ENCODE results near the gene PPIL4.

Gene PPIL4

GRCh38 chr6:149581349-149581748, 35.5 kb upstream of the PPIL4 start:
- Histone ChIP-seq H2BK5ac (ENCODE audit: low read length) (no peak overlapping the region), H3K36me3 (replicated peaks in 1 of 2; ENCODE audit: control insufficient read depth in 2 of 2, insufficient read depth in 2 of 2, low read length in 2 of 2) (peaks cover 12 to 89% of the 10 kb centered on the region in 2 donors), H2BK120ac (ENCODE audit: low read depth, low read length) (no peak overlapping the region), H3K9ac (ENCODE audit: low read depth, low read length, poor library complexity) (no peak overlapping the region), H4K8ac (ENCODE audit: low read depth, low read length) (no peak overlapping the region), H2AK5ac (ENCODE audit: low read depth, low read length) (no peak overlapping the region), H3K23ac (ENCODE audit: low read depth, low read length, poor library complexity) (no peak overlapping the region), H2BK12ac (ENCODE audit: low read length) (no peak overlapping the region), H3K4me2 (ENCODE audit: insufficient read depth, low read length, poor library complexity, severe bottlenecking) (no peak overlapping the region), H2AFZ (ENCODE audit: low read length) (no peak overlapping the region), H3K79me1 (ENCODE audit: low read depth, low read length) (peaks cover 2% of the 10 kb centered on the region), H2BK15ac (ENCODE audit: low read length) (no peak overlapping the region), H3K27me3 (ENCODE audit: control insufficient read depth in 3 of 3, insufficient read depth in 3 of 3, low read depth in 1 of 3, low read length in 3 of 3) (no peaks in the 10 kb centered on the region), H3K4me1 (ENCODE audit: control insufficient read depth in 2 of 2, insufficient read depth in 1 of 2, low read depth in 1 of 2, low read length in 2 of 2) (no peaks in the 10 kb centered on the region), H3K27ac (replicated peaks; ENCODE audit: low read length) (no peak overlapping the region), H3K4me3 (ENCODE audit: low read length in 2 of 2) (no peak overlapping the region), H3K14ac (ENCODE audit: low read length) (no peak overlapping the region), H3K4ac (ENCODE audit: low read length) (no peak overlapping the region), H4K91ac (ENCODE audit: low read depth, low read length, poor library complexity) (no peak overlapping the region), H3K9me3 (replicated peaks in 1 of 2; ENCODE audit: control insufficient read depth in 2 of 2, insufficient read depth in 1 of 2, low read depth in 1 of 2, low read length in 2 of 2) (no peaks in the 10 kb centered on the region), H3K18ac (ENCODE audit: low read length) (no peak overlapping the region)
- WGBS, 2 donors (ENCODE audit: extremely low coverage in 2 of 2, insufficient read length in 2 of 2, insufficient replicate concordance in 1 of 2), result no CpG with 5 or more reads among the region's 5 CpGs
- no peak for DNase-seq (ENCODE audit: low spot score)

- Histone ChIP-seq H2AFZ (ENCODE audit: low read length) (no peak overlapping the region), H2BK15ac (ENCODE audit: low read length) (no peak overlapping the region), H3K9ac (ENCODE audit: low read depth, low read length, poor library complexity) (no peak overlapping the region), H3K79me1 (ENCODE audit: low read depth, low read length) (peaks cover 2% of the 10 kb centered on the region), H3K9me3 (replicated peaks in 1 of 2; ENCODE audit: control insufficient read depth in 2 of 2, insufficient read depth in 1 of 2, low read depth in 1 of 2, low read length in 2 of 2) (no peaks in the 10 kb centered on the region), H2AK5ac (ENCODE audit: low read depth, low read length) (no peak overlapping the region), H2BK5ac (ENCODE audit: low read length) (no peak overlapping the region), H2BK120ac (ENCODE audit: low read depth, low read length) (no peak overlapping the region), H3K27ac (replicated peaks; ENCODE audit: low read length) (no peak overlapping the region), H3K18ac (ENCODE audit: low read length) (no peak overlapping the region), H3K14ac (ENCODE audit: low read length) (no peak overlapping the region), H3K27me3 (ENCODE audit: control insufficient read depth in 3 of 3, insufficient read depth in 3 of 3, low read depth in 1 of 3, low read length in 3 of 3) (no peaks in the 10 kb centered on the region), H3K4me2 (ENCODE audit: insufficient read depth, low read length, poor library complexity, severe bottlenecking) (no peak overlapping the region), H3K4me3 (ENCODE audit: low read length in 2 of 2) (no peak overlapping the region), H3K23ac (ENCODE audit: low read depth, low read length, poor library complexity) (no peak overlapping the region), H2BK12ac (ENCODE audit: low read length) (no peak overlapping the region), H3K4me1 (ENCODE audit: control insufficient read depth in 2 of 2, insufficient read depth in 1 of 2, low read depth in 1 of 2, low read length in 2 of 2) (no peaks in the 10 kb centered on the region), H4K91ac (ENCODE audit: low read depth, low read length, poor library complexity) (no peak overlapping the region), H4K8ac (ENCODE audit: low read depth, low read length) (no peak overlapping the region), H3K4ac (ENCODE audit: low read length) (no peak overlapping the region), H3K36me3 (replicated peaks in 1 of 2; ENCODE audit: control insufficient read depth in 2 of 2, insufficient read depth in 2 of 2, low read length in 2 of 2) (peaks cover 9 to 89% of the 10 kb centered on the region in 2 donors)
- WGBS, 2 donors (ENCODE audit: extremely low coverage in 2 of 2, insufficient read length in 2 of 2, insufficient replicate concordance in 1 of 2), result no CpG with 5 or more reads among the region's 5 CpGs
- no peak for DNase-seq (ENCODE audit: low spot score)
These were observed 35.0 kb upstream of the PPIL4 start for GRCh38 chr6:149580880-149581279.

GRCh38 chr6:149567945-149568585, 22.2 kb upstream of the PPIL4 start:
- H3K23ac ChIP-seq (ENCODE audit: low read depth, low read length, poor library complexity), result no peak overlapping the region
- DNase-seq (ENCODE audit: low spot score), result no peak
- no peak overlapping the region for H3K27ac ChIP-seq (replicated peaks; ENCODE audit: low read length)
- H2BK15ac ChIP-seq (ENCODE audit: low read length), result no peak overlapping the region
- H2BK5ac ChIP-seq (ENCODE audit: low read length), result no peak overlapping the region
- H3K14ac ChIP-seq (ENCODE audit: low read length), result no peak overlapping the region
- H3K79me1 ChIP-seq (ENCODE audit: low read depth, low read length), result peaks cover 5% of the 10 kb centered on the region
- no peak overlapping the region for H2BK120ac ChIP-seq (ENCODE audit: low read depth, low read length)
- no peak overlapping the region for H3K4me2 ChIP-seq (ENCODE audit: insufficient read depth, low read length, poor library complexity, severe bottlenecking)
- peaks cover 0 to 1% of the 10 kb centered on the region in 2 donors for H3K4me1 ChIP-seq (ENCODE audit: control insufficient read depth in 2 of 2, insufficient read depth in 1 of 2, low read depth in 1 of 2, low read length in 2 of 2)
- no peak overlapping the region for H3K4ac ChIP-seq (ENCODE audit: low read length)
- no CpG with 5 or more reads among the region's 7 CpGs for WGBS, 2 donors (ENCODE audit: extremely low coverage in 2 of 2, insufficient read length in 2 of 2, insufficient replicate concordance in 1 of 2)
- peaks cover 0 to 17% of the 10 kb centered on the region in 2 donors for H3K36me3 ChIP-seq (replicated peaks in 1 of 2; ENCODE audit: control insufficient read depth in 2 of 2, insufficient read depth in 2 of 2, low read length in 2 of 2)
- no peak overlapping the region for H3K9ac ChIP-seq (ENCODE audit: low read depth, low read length, poor library complexity)
- no peak overlapping the region for H4K8ac ChIP-seq (ENCODE audit: low read depth, low read length)
- H2AFZ ChIP-seq (ENCODE audit: low read length), result no peak overlapping the region
- no peak overlapping the region for H3K18ac ChIP-seq (ENCODE audit: low read length)
- no peak overlapping the region for H4K91ac ChIP-seq (ENCODE audit: low read depth, low read length, poor library complexity)
- H2AK5ac ChIP-seq (ENCODE audit: low read depth, low read length), result no peak overlapping the region
- no peak overlapping the region for H2BK12ac ChIP-seq (ENCODE audit: low read length)
- H3K9me3 ChIP-seq (replicated peaks in 1 of 2; ENCODE audit: control insufficient read depth in 2 of 2, insufficient read depth in 1 of 2, low read depth in 1 of 2, low read length in 2 of 2), result no peaks in the 10 kb centered on the region
- H3K4me3 ChIP-seq (ENCODE audit: low read length in 2 of 2), result no peak overlapping the region
- peaks cover 0 to 13% (median 2%) of the 10 kb centered on the region in 3 experiments for H3K27me3 ChIP-seq (ENCODE audit: control insufficient read depth in 3 of 3, insufficient read depth in 3 of 3, low read depth in 1 of 3, low read length in 3 of 3)

GRCh38 chr6:149567194-149567586, 21.3 kb upstream of the PPIL4 start:
- no peaks in the 10 kb centered on the region for H3K9me3 ChIP-seq (replicated peaks in 1 of 2; ENCODE audit: control insufficient read depth in 2 of 2, insufficient read depth in 1 of 2, low read depth in 1 of 2, low read length in 2 of 2)
- H3K14ac ChIP-seq (ENCODE audit: low read length), result no peak overlapping the region
- H3K27ac ChIP-seq (replicated peaks; ENCODE audit: low read length), result no peak overlapping the region
- no peak overlapping the region for H3K23ac ChIP-seq (ENCODE audit: low read depth, low read length, poor library complexity)
- H2BK15ac ChIP-seq (ENCODE audit: low read length), result no peak overlapping the region
- peak overlapping the region; percentile 81 for H3K4me2 ChIP-seq (ENCODE audit: insufficient read depth, low read length, poor library complexity, severe bottlenecking)
- H3K27me3 ChIP-seq (ENCODE audit: control insufficient read depth in 3 of 3, insufficient read depth in 3 of 3, low read depth in 1 of 3, low read length in 3 of 3), result peaks cover 0 to 13% (median 2%) of the 10 kb centered on the region in 3 experiments
- H3K79me1 ChIP-seq (ENCODE audit: low read depth, low read length), result peaks cover 5% of the 10 kb centered on the region
- peaks cover 0 to 9% of the 10 kb centered on the region in 2 donors for H3K36me3 ChIP-seq (replicated peaks in 1 of 2; ENCODE audit: control insufficient read depth in 2 of 2, insufficient read depth in 2 of 2, low read length in 2 of 2)
- no peak overlapping the region for H4K8ac ChIP-seq (ENCODE audit: low read depth, low read length)
- no peak overlapping the region for H4K91ac ChIP-seq (ENCODE audit: low read depth, low read length, poor library complexity)
- H3K4ac ChIP-seq (ENCODE audit: low read length), result no peak overlapping the region
- no peak overlapping the region for H2AK5ac ChIP-seq (ENCODE audit: low read depth, low read length)
- H3K18ac ChIP-seq (ENCODE audit: low read length), result peak overlapping the region; percentile 98
- H3K4me3 ChIP-seq (ENCODE audit: low read length in 2 of 2), result peak overlapping the region; percentile 87 to 99
- peak overlapping the region; percentile 98 for H2AFZ ChIP-seq (ENCODE audit: low read length)
- no peak overlapping the region for H2BK120ac ChIP-seq (ENCODE audit: low read depth, low read length)
- no CpG with 5 or more reads among the region's 12 CpGs for WGBS, 2 donors (ENCODE audit: extremely low coverage in 2 of 2, insufficient read length in 2 of 2, insufficient replicate concordance in 1 of 2)
- H3K9ac ChIP-seq (ENCODE audit: low read depth, low read length, poor library complexity), result peak overlapping the region; percentile 96
- H2BK5ac ChIP-seq (ENCODE audit: low read length), result peak overlapping the region; percentile 71
- peaks cover 0 to 1% of the 10 kb centered on the region in 2 donors for H3K4me1 ChIP-seq (ENCODE audit: control insufficient read depth in 2 of 2, insufficient read depth in 1 of 2, low read depth in 1 of 2, low read length in 2 of 2)
- H2BK12ac ChIP-seq (ENCODE audit: low read length), result no peak overlapping the region
- DNase-seq (ENCODE audit: low spot score), result no peak
